ENCODE results near the gene PTPRH. TPM values are rescaled to one million over a fixed set of nuclear protein-coding genes. Genes with fewer than 3 reads are reported as not detected.

Gene PTPRH
- total and polyA plus RNA-seq, 9 of the 15 experiments (the other 6 are each of a cell fraction or from before 2014, with no cell fraction given), result 0.87 to 34.3 (median 22.7) TPM

- TF ChIP-seq MGA (IDR thresholded peaks at IDR 0.05), result peak; percentile 48; the same call in 1 of the 2 replicates
- peak; percentile 35 to 95; a peak in 2 of 4 replicates for TF ChIP-seq SIN3A (IDR thresholded peaks at IDR 0.05; ENCODE audit: borderline replicate concordance in 2 of 2, control insufficient read depth in 1 of 2, low read depth in 2 of 2, low read length in 2 of 2)
- TF ChIP-seq CHD1 (IDR thresholded peaks at IDR 0.05; ENCODE audit: low read length), result no peak
- no peak for TF ChIP-seq ARNT (IDR thresholded peaks at IDR 0.05)
- no peak for TF ChIP-seq RFX5 (IDR thresholded peaks at IDR 0.05; ENCODE audit: low read depth, low read length)
- no peak for TF ChIP-seq NFIC (IDR thresholded peaks at IDR 0.05)
- no peak for TF ChIP-seq FOXK1 (CRISPR knock-in tag; IDR thresholded peaks at IDR 0.05; ENCODE audit: borderline replicate concordance)
- no peak for TF ChIP-seq ZZZ3 (IDR thresholded peaks at IDR 0.05)
- TF ChIP-seq CREB1 (IDR thresholded peaks at IDR 0.05), result no peak
- no peak for TF ChIP-seq CREB1 (CRISPR knock-in tag; IDR thresholded peaks at IDR 0.05)
- TF ChIP-seq MYBL2 (IDR thresholded peaks at IDR 0.05; ENCODE audit: low read depth), result no peak
- no peak for TF ChIP-seq MYBL2 (CRISPR knock-in tag; IDR thresholded peaks at IDR 0.05; ENCODE audit: borderline replicate concordance)
- no peak for TF ChIP-seq ZNF717 (CRISPR knock-in tag; IDR thresholded peaks at IDR 0.05)
- TF ChIP-seq POLR3G (IDR thresholded peaks at IDR 0.05; ENCODE audit: extremely low read depth, insufficient read length, insufficient replicate concordance), result no peak
- no peak for TF ChIP-seq ZNF76 (CRISPR knock-in tag; IDR thresholded peaks at IDR 0.05; ENCODE audit: borderline replicate concordance)
- no peak for TF ChIP-seq DPF2 (IDR thresholded peaks at IDR 0.05)
- TF ChIP-seq MYNN (IDR thresholded peaks at IDR 0.05), result no peak
- TF ChIP-seq MYNN (CRISPR knock-in tag; IDR thresholded peaks at IDR 0.05), result no peak
- TF ChIP-seq SMARCA5 (IDR thresholded peaks at IDR 0.05), result no peak
Measured at GRCh38 chr19:55257461-55258420, 48.4 kb upstream of the PTPRH start (continued).

Data from K562 (cell line).